Measurements from ENCODE around the gene PRAMEF11. TPM values are rescaled to one million over a fixed set of nuclear protein-coding genes. Genes with fewer than 3 reads are reported as not detected.
"Not testable (repeated sequence)": the region's sequence is repeated elsewhere in the genome, so short reads cannot be mapped to it uniquely, and the experiment has no call there.

The PRAMEF11 gene
- polyA plus RNA-seq, 1 donor from 2014 or later: not detected

DNA sequence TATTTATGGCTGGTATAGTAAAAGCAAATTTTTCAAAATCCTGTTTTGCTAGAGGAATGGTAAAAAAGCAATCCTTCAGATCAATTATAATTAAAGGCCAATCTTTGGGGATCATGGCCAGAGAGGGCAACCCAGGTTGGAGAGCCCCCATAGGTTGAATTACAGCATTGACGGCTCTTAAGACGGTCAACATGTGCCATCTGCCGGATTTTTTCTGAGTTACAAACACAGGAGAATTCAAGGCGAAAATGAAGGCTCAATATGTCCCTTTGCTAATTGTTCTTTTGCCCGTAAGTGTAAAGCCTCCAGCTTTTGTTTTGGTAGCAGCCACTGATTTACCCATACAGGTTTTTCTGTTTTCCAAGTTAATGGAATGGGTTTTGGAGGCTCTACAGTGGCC is 49.7 kb downstream of the PRAMEF11 start:
- H3K36me3 ChIP-seq (ENCODE audit: insufficient read depth, low read length); H3K9ac ChIP-seq (ENCODE audit: low read length); H3K4me2 ChIP-seq (ENCODE audit: low read length); H3K27me3 ChIP-seq (ENCODE audit: insufficient read depth, low read depth, low read length); H3F3A ChIP-seq (ENCODE audit: insufficient read depth, low read length, poor library complexity, severe bottlenecking); H3K27ac ChIP-seq (ENCODE audit: low read length); H3K4me3 ChIP-seq (ENCODE audit: low read length); H3K9me3 ChIP-seq (ENCODE audit: low read length); H2AFZ ChIP-seq (ENCODE audit: low read depth, low read length); H3K9me2 ChIP-seq (ENCODE audit: insufficient read depth, low read length); H3K79me2 ChIP-seq (replicated peaks; ENCODE audit: insufficient read depth, low read length); H4K20me1 ChIP-seq (ENCODE audit: insufficient read depth): not testable (repeated sequence)

DNA sequence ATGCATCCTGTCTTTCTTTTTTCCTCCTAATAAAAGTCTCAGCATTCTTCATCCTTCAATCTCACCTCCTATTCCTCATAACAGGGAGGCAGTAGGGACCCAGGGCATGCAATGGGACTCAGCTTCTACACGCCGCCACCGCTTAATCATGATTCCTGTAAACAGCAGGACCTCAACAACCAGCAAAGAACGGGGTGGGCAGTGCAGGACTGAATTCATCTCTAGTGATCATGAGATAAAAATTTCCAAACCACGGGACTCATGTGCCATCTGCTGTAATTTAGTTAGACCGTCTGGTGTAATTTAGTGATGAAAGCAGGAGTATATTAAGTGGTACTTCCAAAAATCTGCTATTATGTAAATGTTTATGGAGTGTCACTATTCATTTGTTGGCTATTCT is 52.3 kb downstream of the PRAMEF11 start:
- H4K20me1 ChIP-seq (ENCODE audit: insufficient read depth): no peaks in the 10 kb centered on the region
- H2AFZ ChIP-seq (ENCODE audit: low read depth, low read length): no peak overlapping the region
- no peaks in the 10 kb centered on the region for H3K9me3 ChIP-seq (ENCODE audit: low read length)
- H3K9ac ChIP-seq (ENCODE audit: low read length): no peak overlapping the region
- H3K79me2 ChIP-seq (replicated peaks; ENCODE audit: insufficient read depth, low read length): no peaks in the 10 kb centered on the region
- no peak overlapping the region for H3K4me3 ChIP-seq (ENCODE audit: low read length)
- no peak overlapping the region for H3K4me2 ChIP-seq (ENCODE audit: low read length)
- no peaks in the 10 kb centered on the region for H3F3A ChIP-seq (ENCODE audit: insufficient read depth, low read length, poor library complexity, severe bottlenecking)
- H3K36me3 ChIP-seq (ENCODE audit: insufficient read depth, low read length): no peaks in the 10 kb centered on the region
- H3K27ac ChIP-seq (ENCODE audit: low read length): no peak overlapping the region
- no peaks in the 10 kb centered on the region for H3K27me3 ChIP-seq (ENCODE audit: insufficient read depth, low read depth, low read length)
- no peaks in the 10 kb centered on the region for H3K9me2 ChIP-seq (ENCODE audit: insufficient read depth, low read length)
- no peak for TF ChIP-seq EP300 (conservative IDR thresholded peaks at IDR 0.05; ENCODE audit: poor library complexity, severe bottlenecking)
- no peak for TF ChIP-seq TAF1 (IDR thresholded peaks at IDR 0.05; ENCODE audit: low read depth)
- TF ChIP-seq SMC3 (conservative IDR thresholded peaks at IDR 0.05; ENCODE audit: poor library complexity): no peak
- no peak for TF ChIP-seq REST (IDR thresholded peaks at IDR 0.05; ENCODE audit: borderline replicate concordance)
- TF ChIP-seq POLR2AphosphoS5 (IDR thresholded peaks at IDR 0.05): no peak
- TF ChIP-seq MXI1 (conservative IDR thresholded peaks at IDR 0.05; ENCODE audit: poor library complexity, severe bottlenecking): no peak
- no peak for TF ChIP-seq EZH2 (IDR thresholded peaks at IDR 0.05; ENCODE audit: borderline replicate concordance, insufficient read depth, low read length, poor library complexity, severe bottlenecking)
- TF ChIP-seq, protein P1, sequence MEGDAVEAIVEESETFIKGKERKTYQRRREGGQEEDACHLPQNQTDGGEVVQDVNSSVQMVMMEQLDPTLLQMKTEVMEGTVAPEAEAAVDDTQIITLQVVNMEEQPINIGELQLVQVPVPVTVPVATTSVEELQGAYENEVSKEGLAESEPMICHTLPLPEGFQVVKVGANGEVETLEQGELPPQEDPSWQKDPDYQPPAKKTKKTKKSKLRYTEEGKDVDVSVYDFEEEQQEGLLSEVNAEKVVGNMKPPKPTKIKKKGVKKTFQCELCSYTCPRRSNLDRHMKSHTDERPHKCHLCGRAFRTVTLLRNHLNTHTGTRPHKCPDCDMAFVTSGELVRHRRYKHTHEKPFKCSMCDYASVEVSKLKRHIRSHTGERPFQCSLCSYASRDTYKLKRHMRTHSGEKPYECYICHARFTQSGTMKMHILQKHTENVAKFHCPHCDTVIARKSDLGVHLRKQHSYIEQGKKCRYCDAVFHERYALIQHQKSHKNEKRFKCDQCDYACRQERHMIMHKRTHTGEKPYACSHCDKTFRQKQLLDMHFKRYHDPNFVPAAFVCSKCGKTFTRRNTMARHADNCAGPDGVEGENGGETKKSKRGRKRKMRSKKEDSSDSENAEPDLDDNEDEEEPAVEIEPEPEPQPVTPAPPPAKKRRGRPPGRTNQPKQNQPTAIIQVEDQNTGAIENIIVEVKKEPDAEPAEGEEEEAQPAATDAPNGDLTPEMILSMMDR (IDR thresholded peaks at IDR 0.05; ENCODE audit: poor library complexity, severe bottlenecking): no peak

DNA sequence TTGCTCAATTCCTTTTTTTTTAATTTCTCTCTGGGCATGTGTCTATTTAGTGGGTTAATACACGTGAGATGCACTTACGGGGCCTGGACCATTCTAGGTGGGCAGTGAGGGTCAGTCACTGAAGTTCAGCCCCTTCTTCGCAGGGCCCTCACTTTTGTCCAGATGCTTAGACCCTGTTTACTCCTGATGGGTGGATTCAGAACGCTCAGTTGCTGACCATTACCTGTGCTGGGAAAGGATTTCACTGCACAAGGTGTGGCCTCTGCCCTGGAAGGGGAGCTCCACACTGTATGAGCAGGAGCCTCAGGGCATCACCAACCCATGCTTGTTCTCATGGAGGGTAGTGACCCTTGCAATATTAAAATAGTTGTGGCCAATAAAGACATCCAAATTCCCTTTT is 53.1 kb downstream of the PRAMEF11 start:
- Histone ChIP-seq H3K36me3 (ENCODE audit: insufficient read depth, low read length) (no peaks in the 10 kb centered on the region), H3K27me3 (ENCODE audit: insufficient read depth, low read depth, low read length) (no peaks in the 10 kb centered on the region), H3K9ac (ENCODE audit: low read length) (no peak overlapping the region), H3F3A (ENCODE audit: insufficient read depth, low read length, poor library complexity, severe bottlenecking) (no peaks in the 10 kb centered on the region), H3K4me2 (ENCODE audit: low read length) (no peak overlapping the region), H3K79me2 (replicated peaks; ENCODE audit: insufficient read depth, low read length) (no peaks in the 10 kb centered on the region), H3K4me3 (ENCODE audit: low read length) (no peak overlapping the region), H2AFZ (ENCODE audit: low read depth, low read length) (no peak overlapping the region), H4K20me1 (ENCODE audit: insufficient read depth) (no peaks in the 10 kb centered on the region), H3K9me3 (ENCODE audit: low read length) (no peaks in the 10 kb centered on the region), H3K9me2 (ENCODE audit: insufficient read depth, low read length) (no peaks in the 10 kb centered on the region), H3K27ac (ENCODE audit: low read length) (no peak overlapping the region)
- TF ChIP-seq, protein P1 (IDR thresholded peaks at IDR 0.05; ENCODE audit: poor library complexity, severe bottlenecking): no peak
- TF ChIP-seq EZH2 (IDR thresholded peaks at IDR 0.05; ENCODE audit: borderline replicate concordance, insufficient read depth, low read length, poor library complexity, severe bottlenecking): no peak
- TF ChIP-seq EP300 (conservative IDR thresholded peaks at IDR 0.05; ENCODE audit: poor library complexity, severe bottlenecking): no peak
- TF ChIP-seq REST (IDR thresholded peaks at IDR 0.05; ENCODE audit: borderline replicate concordance): no peak
- no peak for TF ChIP-seq POLR2AphosphoS5 (IDR thresholded peaks at IDR 0.05)
- TF ChIP-seq MXI1 (conservative IDR thresholded peaks at IDR 0.05; ENCODE audit: poor library complexity, severe bottlenecking): no peak
- no peak for TF ChIP-seq RAD21 (conservative IDR thresholded peaks at IDR 0.05)
- TF ChIP-seq TAF1 (IDR thresholded peaks at IDR 0.05; ENCODE audit: low read depth): no peak
- TF ChIP-seq SMC3 (conservative IDR thresholded peaks at IDR 0.05; ENCODE audit: poor library complexity): no peak
